Cardiac muscle cell (in vitro differentiated cells and primary cell): ENCODE data around the gene MEGF11. TPM values are rescaled to one million over a fixed set of nuclear protein-coding genes. Genes with fewer than 3 reads are reported as not detected.
"Not testable (repeated sequence)": the region's sequence is repeated elsewhere in the genome, so short reads cannot be mapped to it uniquely, and the experiment has no call there.

Experiments
- DNase-seq, 2 donors: peaks; one replicate each; pipeline versions ENCODE4 v3.0.0 to v3.0.0-alpha.2; 2010 to 2017; ENCODE audit warnings: low read depth in 1 of 2, low spot score in 1 of 2
- H3K27ac ChIP-seq: fragments of 200-600 bp; sonication (generic); 2 replicates; pipeline ENCODE4 v1.5.1; 2016
- H3K27me3 ChIP-seq: fragments of 200-600 bp; sonication (generic); 2 replicates; pipeline ENCODE4 v1.6.0; 2016; ENCODE audit warnings: control low read depth
- H3K36me3 ChIP-seq: fragments of 200-600 bp; sonication (generic); 2 replicates; pipeline ENCODE4 v1.5.1; 2016; ENCODE audit warnings: control low read depth
- H3K4me1 ChIP-seq: fragments of 200-600 bp; sonication (generic); 2 replicates; pipeline ENCODE4 v1.8.1; 2017; ENCODE audit warnings: low read depth, mild to moderate bottlenecking, mixed run types
- H3K4me3 ChIP-seq: fragments of 200-600 bp; sonication (generic); 2 replicates; pipeline ENCODE4 v1.5.1; 2016; ENCODE audit warnings: mild to moderate bottlenecking
- H3K9me3 ChIP-seq: fragments of 200-600 bp; sonication (generic); 2 replicates; pipeline ENCODE4 v1.5.1; 2017; ENCODE audit warnings: low read depth, mild to moderate bottlenecking, control low read depth
- CTCF ChIP-seq: IDR thresholded peaks from 2 replicates; pipeline ENCODE4 v1.5.1; 2012; ENCODE audit warnings: low read depth, mild to moderate bottlenecking, low read length
- polyA plus RNA-seq: library from polyadenylated mRNA; unstranded; fragments of >200 nt; fragmentation: Nextera tagmentation; extraction: Ambion mirVana; gene quantifications from 2 replicates; pipeline ENCODE4 v1.2.1, GENCODE V29; 2016
- total RNA-seq: library from RNA; depleted of rRNA; stranded (reverse); fragments of >200 nt; gene quantifications from 2 replicates; pipeline ENCODE4 v1.2.3, GENCODE V29; 2016

The MEGF11 gene
- total and polyA plus RNA-seq, 2 experiments from 2014 or later = 0.30 TPM; not detected in 1

GRCh38 chr15:65869954-65870871 lies 383.3 kb downstream of the MEGF11 start:
- peak overlapping the region; percentile 92 for H3K27ac ChIP-seq

DNA sequence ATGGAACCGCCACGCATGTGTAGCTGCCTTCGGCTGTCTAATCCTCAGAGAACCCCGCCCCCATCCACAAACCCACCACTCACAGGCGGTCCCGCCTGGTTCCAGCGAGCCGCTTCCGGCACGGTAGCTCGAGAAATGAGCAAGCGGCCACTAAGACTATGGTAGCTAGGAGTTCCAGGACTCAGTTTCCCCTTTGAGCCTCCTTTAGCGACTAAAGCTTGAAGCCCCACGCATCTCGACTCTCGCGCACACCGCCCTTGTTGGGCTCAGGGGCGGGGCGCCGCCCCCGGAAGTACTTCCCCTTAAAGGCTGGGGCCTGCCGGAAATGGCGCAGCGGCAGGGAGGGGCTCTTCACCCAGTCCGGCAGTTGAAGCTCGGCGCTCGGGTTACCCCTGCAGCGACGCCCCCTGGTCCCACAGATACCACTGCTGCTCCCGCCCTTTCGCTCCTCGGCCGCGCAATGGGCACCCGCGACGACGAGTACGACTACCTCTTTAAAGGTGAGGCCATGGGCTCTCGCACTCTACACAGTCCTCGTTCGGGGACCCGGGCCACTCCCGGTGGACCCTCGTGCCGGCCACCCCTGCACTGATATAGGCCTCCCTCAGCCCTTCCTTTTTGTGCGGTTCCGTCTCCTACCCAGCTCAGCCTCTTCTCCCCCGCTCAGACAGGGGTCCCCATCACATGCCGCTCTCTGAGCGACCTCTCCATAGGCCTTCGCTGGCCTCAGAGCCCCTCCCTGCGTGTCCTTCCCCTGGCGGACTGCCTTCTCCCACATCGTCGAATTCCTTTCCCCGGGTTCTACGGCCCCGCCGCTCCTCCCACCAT lies 384.2 kb downstream of the MEGF11 start, which contains the start of gene RAB11A:
Gene RAB11A, plus strand, starts transcription at position 366 of the 828 bp plus-strand sequence. Its CDS starts 95 bp downstream, at position 461.
- peaks cover 3% of the 10 kb centered on the region for H3K4me1 ChIP-seq
- no peaks in the 10 kb centered on the region for H3K36me3 ChIP-seq
- peak within 1 kb of the TSS; percentile 91 for H3K4me3 ChIP-seq
- peak within 1 kb of the TSS; percentile 92 for H3K27ac ChIP-seq
- no peaks in the 10 kb centered on the region for H3K27me3 ChIP-seq
- no peaks in the 10 kb centered on the region for H3K9me3 ChIP-seq
- TF ChIP-seq CTCF = peak; percentile 40
- peak; percentile 98 for DNase-seq

More at GRCh38 chr15:65869954-65870871, 383.3 kb downstream of the MEGF11 start:
- Histone ChIP-seq H3K36me3 (no peaks in the 10 kb centered on the region), H3K27me3 (no peaks in the 10 kb centered on the region), H3K9me3 (no peaks in the 10 kb centered on the region), H3K4me1 (peaks cover 3% of the 10 kb centered on the region), H3K4me3 (peak overlapping the region; percentile 91)
- DNase-seq = peak; percentile 44 to 54
- TF ChIP-seq CTCF = no peak

DNA sequence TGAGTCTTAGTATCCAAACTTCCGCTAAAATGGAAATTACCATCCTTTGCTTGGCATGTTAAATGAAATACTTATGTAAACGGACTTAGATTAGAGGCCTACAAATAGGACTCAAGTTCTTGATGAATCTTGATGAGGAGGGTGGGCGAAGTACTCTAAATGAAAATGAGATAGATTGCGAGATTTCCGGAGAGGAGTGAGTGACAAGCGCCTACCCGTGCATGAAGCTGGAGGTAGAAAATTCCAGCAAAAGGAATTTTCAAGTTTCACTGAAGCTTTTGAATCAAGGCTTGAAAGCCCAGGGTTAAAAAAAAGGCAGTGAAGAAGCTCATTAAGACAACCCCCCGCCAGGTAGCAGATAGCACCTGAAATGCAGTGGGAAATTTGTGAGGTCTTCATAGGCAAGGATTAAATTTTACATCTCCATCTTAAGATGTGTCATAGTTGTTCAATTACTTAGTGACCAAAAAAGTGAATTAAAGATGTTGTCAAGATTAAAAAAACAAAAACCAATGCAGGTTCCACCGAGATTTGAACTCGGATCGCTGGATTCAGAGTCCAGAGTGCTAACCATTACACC lies 384.9 kb downstream of the MEGF11 start:
- peak overlapping the region; percentile 91 for H3K4me3 ChIP-seq
- H3K27ac ChIP-seq = peak overlapping the region; percentile 92
- H3K27me3 ChIP-seq = no peaks in the 10 kb centered on the region
- H3K9me3 ChIP-seq = no peaks in the 10 kb centered on the region
- DNase-seq = no peak
- H3K36me3 ChIP-seq = no peaks in the 10 kb centered on the region
- TF ChIP-seq CTCF = no peak
- peaks cover 3% of the 10 kb centered on the region for H3K4me1 ChIP-seq

GRCh38 chr15:65867933-65868332 lies 385.6 kb downstream of the MEGF11 start:
- not testable (repeated sequence) for H3K4me1 ChIP-seq, H3K27me3 ChIP-seq, H3K4me3 ChIP-seq, H3K36me3 ChIP-seq, H3K9me3 ChIP-seq, DNase-seq, H3K27ac ChIP-seq

DNA sequence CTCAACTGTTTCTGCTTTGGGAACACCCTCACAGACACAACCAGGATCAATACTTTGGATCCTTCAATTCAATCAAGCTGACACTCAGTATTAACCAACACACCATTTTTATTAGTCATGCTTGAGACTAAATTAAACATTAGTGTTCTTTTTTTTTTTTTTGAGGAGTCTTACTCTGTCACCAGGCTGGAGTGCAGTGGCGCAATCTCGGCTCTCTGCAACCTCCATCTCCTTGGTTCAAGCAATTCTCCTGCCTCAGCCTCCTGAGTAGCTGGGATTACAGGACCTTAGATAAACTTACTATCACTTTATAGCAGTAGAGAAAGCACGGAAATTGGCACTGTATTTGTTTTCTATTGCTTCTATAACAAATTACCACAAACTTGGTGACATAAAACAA lies 386.3 kb downstream of the MEGF11 start:
- DNase-seq = no peak
- H3K4me1 ChIP-seq = peaks cover 3% of the 10 kb centered on the region
- H3K27me3 ChIP-seq = no peaks in the 10 kb centered on the region
- H3K9me3 ChIP-seq = no peaks in the 10 kb centered on the region
- TF ChIP-seq CTCF = no peak
- H3K36me3 ChIP-seq = no peaks in the 10 kb centered on the region
- no peak overlapping the region for H3K4me3 ChIP-seq
- H3K27ac ChIP-seq = no peak overlapping the region
